ENCODE data around the gene PDCD6IP. TPM values are rescaled to one million over a fixed set of nuclear protein-coding genes. Genes with fewer than 3 reads are reported as not detected.
"Not testable (repeated sequence)": the region's sequence is repeated elsewhere in the genome, so short reads cannot be mapped to it uniquely, and the experiment has no call there.

PDCD6IP gene
- total RNA-seq, 1 experiment from 2014 or later, result 82.4 TPM

GRCh38 chr3:33792167-33792892 is 6.1 kb upstream of the PDCD6IP start:
- DNase-seq (ENCODE audit: extremely low read depth, low read depth), result no peak

- DNase-seq (ENCODE audit: extremely low read depth, low read depth), result no peak
Measured at GRCh38 chr3:33795131-33795530, 3.3 kb upstream of the PDCD6IP start.

GRCh38 chr3:33795856-33796536 is 2.4 kb upstream of the PDCD6IP start:
- DNase-seq (ENCODE audit: extremely low read depth, low read depth), result no peak

- no peak for DNase-seq (ENCODE audit: extremely low read depth, low read depth)
Measured at GRCh38 chr3:33798113-33798417, 365 bp upstream of the PDCD6IP start.

- no peak for DNase-seq (ENCODE audit: extremely low read depth, low read depth)
Measured at GRCh38 chr3:33799202-33799551, 747 bp downstream of the PDCD6IP start.

- DNase-seq (ENCODE audit: extremely low read depth, low read depth), result no peak
Measured at GRCh38 chr3:33803252-33803651, 4.8 kb downstream of the PDCD6IP start.

- no peak for DNase-seq (ENCODE audit: extremely low read depth, low read depth)
Measured at GRCh38 chr3:33803894-33804526, 5.6 kb downstream of the PDCD6IP start.

- no peak for DNase-seq (ENCODE audit: extremely low read depth, low read depth)
Measured at GRCh38 chr3:33807191-33807590, 8.8 kb downstream of the PDCD6IP start.

GRCh38 chr3:33808559-33808958 is 10.1 kb downstream of the PDCD6IP start:
- DNase-seq (ENCODE audit: extremely low read depth, low read depth), result no peak

GRCh38 chr3:33810545-33810944 is 12.1 kb downstream of the PDCD6IP start:
- no peak for DNase-seq (ENCODE audit: extremely low read depth, low read depth)

GRCh38 chr3:33821989-33822388 is 23.6 kb downstream of the PDCD6IP start:
- DNase-seq (ENCODE audit: extremely low read depth, low read depth), result no peak

GRCh38 chr3:33823821-33824220 is 25.4 kb downstream of the PDCD6IP start:
- DNase-seq (ENCODE audit: extremely low read depth, low read depth), result no peak

- no peak for DNase-seq (ENCODE audit: extremely low read depth, low read depth)
Measured at GRCh38 chr3:33825111-33825510, 26.7 kb downstream of the PDCD6IP start.

GRCh38 chr3:33826206-33826605 is 27.8 kb downstream of the PDCD6IP start:
- no peak for DNase-seq (ENCODE audit: extremely low read depth, low read depth)

GRCh38 chr3:33826688-33827087 is 28.3 kb downstream of the PDCD6IP start:
- DNase-seq (ENCODE audit: extremely low read depth, low read depth), result no peak

GRCh38 chr3:33829720-33830119 is 31.3 kb downstream of the PDCD6IP start:
- DNase-seq (ENCODE audit: extremely low read depth, low read depth), result no peak

GRCh38 chr3:33831053-33831452 is 32.6 kb downstream of the PDCD6IP start:
- DNase-seq (ENCODE audit: extremely low read depth, low read depth), result no peak

- no peak for DNase-seq (ENCODE audit: extremely low read depth, low read depth)
Measured at GRCh38 chr3:33833408-33834095, 35.1 kb downstream of the PDCD6IP start.

GRCh38 chr3:33834096-33834453 is 35.6 kb downstream of the PDCD6IP start:
- DNase-seq (ENCODE audit: extremely low read depth, low read depth), result no peak

GRCh38 chr3:33837182-33837581 is 38.8 kb downstream of the PDCD6IP start:
- not testable (repeated sequence) for DNase-seq (ENCODE audit: extremely low read depth, low read depth)

- no peak for DNase-seq (ENCODE audit: extremely low read depth, low read depth)
Measured at GRCh38 chr3:33839283-33839682, 40.9 kb downstream of the PDCD6IP start.

GRCh38 chr3:33840179-33840578 is 41.7 kb downstream of the PDCD6IP start:
- DNase-seq (ENCODE audit: extremely low read depth, low read depth), result no peak

Measured in NCI-H460 (cell line).